Esophagus mucosa (tissue), 1 donor: Measurements from ENCODE around the gene UVSSA. TPM values are rescaled to one million over a fixed set of nuclear protein-coding genes. Genes with fewer than 3 reads are reported as not detected.

ENCODE experiments used
- ATAC-seq: fragments of 200-7000 bp; cut with Tn5 transposase; one replicate; pipeline ENCODE4 v1.9.1; 2020
- total RNA-seq: library from RNA; stranded (reverse); gene quantifications from one replicate; pipeline ENCODE4 v1.2.4, GENCODE V29; 2023
- donor health status: DM: yes; HTN: yes; CAD: no.

The UVSSA gene
- total RNA-seq, 1 donor from 2014 or later = 11.0 TPM

GRCh38 chr4:1348746-1349145 is 1.7 kb downstream of the UVSSA start:
- ATAC-seq = no peak

- ATAC-seq = no peak
Measured at GRCh38 chr4:1349359-1350168, 2.6 kb downstream of the UVSSA start.

- ATAC-seq = no peak
Measured at GRCh38 chr4:1350169-1350520, 3.1 kb downstream of the UVSSA start.

GRCh38 chr4:1351854-1352566 is 5.0 kb downstream of the UVSSA start:
- peak; percentile 50 for ATAC-seq

GRCh38 chr4:1352567-1352900 is 5.5 kb downstream of the UVSSA start:
- no peak for ATAC-seq

- no peak for ATAC-seq
Measured at GRCh38 chr4:1353186-1354055, 6.4 kb downstream of the UVSSA start.

- ATAC-seq = no peak
Measured at GRCh38 chr4:1354136-1354982, 7.4 kb downstream of the UVSSA start.

GRCh38 chr4:1354983-1355275 is 7.9 kb downstream of the UVSSA start:
- no peak for ATAC-seq

GRCh38 chr4:1355378-1355777 is 8.4 kb downstream of the UVSSA start:
- no peak for ATAC-seq

GRCh38 chr4:1356181-1356998 is 9.4 kb downstream of the UVSSA start:
- ATAC-seq = no peak

- ATAC-seq = no peak
Measured at GRCh38 chr4:1357356-1358248, 10.6 kb downstream of the UVSSA start.

- ATAC-seq = no peak
Measured at GRCh38 chr4:1358421-1359143, 11.6 kb downstream of the UVSSA start.

- no peak for ATAC-seq
Measured at GRCh38 chr4:1359144-1359501, 12.1 kb downstream of the UVSSA start.

- no peak for ATAC-seq
Measured at GRCh38 chr4:1359976-1360375, 13.0 kb downstream of the UVSSA start.

GRCh38 chr4:1360423-1361283 is 13.6 kb downstream of the UVSSA start:
- ATAC-seq = no peak

GRCh38 chr4:1361431-1361830 is 14.4 kb downstream of the UVSSA start:
- no peak for ATAC-seq

- no peak for ATAC-seq
Measured at GRCh38 chr4:1362046-1362445, 15.0 kb downstream of the UVSSA start.

- ATAC-seq = no peak
Measured at GRCh38 chr4:1362521-1362920, 15.5 kb downstream of the UVSSA start.

GRCh38 chr4:1363513-1363912 is 16.5 kb downstream of the UVSSA start:
- no peak for ATAC-seq
